ENCODE data around the gene TRPM5. TPM values are rescaled to one million over a fixed set of nuclear protein-coding genes. Genes with fewer than 3 reads are reported as not detected.

Gene TRPM5
- total and polyA plus RNA-seq, 7 donors = not detected

DNA sequence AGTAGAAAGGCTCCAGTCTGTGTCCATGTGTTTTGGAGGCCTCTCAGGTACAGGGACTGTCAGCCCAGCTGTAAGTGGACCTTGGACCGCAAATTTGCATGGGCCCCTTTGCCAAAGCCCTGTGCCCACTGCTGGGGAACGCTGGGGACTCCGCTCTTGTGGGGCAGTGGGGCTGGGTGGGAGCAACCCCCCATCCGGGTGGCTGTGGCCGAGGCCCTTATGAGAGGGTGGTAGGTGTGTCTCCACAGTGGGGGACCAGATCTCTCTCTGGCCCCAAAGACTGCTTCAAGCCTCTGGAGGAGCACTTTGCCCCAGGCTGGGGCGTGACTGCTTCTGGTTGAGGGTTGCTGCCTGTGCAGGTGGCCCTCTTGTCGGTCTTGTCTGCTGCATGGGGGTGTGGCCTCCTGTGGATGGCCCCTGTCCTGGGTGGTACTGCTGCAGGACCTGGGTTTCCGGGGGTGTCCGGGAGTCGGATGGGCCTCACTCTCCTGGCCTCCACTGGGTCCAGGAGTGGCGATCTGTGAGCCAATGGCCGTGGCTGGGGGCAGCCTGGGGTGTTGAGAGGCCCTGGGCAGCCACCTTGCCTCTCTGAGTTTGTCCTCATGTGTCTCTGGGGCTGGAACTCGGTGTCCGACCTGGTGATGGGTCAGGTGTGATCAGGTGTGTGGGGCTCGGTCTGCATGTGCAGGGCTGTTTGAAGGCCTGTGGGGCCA lies 16.4 kb upstream of the TRPM5 start:
- DNase-seq (no peak), ATAC-seq (no peak)
- H3K4me1 ChIP-seq = no peaks in the 10 kb centered on the region
- H3K27me3 ChIP-seq (ENCODE audit: insufficient read depth in 3 of 3, low read length in 2 of 3) = peaks cover 0 to 9% (median 2%) of the 10 kb centered on the region in 3 donors
- no peak overlapping the region for H3K4me3 ChIP-seq
- 88 to 90% (median 89%) methylated on average over 15 of the region's 15 CpGs for WGBS, 3 donors
- H3K9me3 ChIP-seq = no peaks in the 10 kb centered on the region
- no peak overlapping the region for H3K27ac ChIP-seq
- intact Hi-C loops (cut with DNase I) = no loop called here
- TF ChIP-seq, protein P1, sequence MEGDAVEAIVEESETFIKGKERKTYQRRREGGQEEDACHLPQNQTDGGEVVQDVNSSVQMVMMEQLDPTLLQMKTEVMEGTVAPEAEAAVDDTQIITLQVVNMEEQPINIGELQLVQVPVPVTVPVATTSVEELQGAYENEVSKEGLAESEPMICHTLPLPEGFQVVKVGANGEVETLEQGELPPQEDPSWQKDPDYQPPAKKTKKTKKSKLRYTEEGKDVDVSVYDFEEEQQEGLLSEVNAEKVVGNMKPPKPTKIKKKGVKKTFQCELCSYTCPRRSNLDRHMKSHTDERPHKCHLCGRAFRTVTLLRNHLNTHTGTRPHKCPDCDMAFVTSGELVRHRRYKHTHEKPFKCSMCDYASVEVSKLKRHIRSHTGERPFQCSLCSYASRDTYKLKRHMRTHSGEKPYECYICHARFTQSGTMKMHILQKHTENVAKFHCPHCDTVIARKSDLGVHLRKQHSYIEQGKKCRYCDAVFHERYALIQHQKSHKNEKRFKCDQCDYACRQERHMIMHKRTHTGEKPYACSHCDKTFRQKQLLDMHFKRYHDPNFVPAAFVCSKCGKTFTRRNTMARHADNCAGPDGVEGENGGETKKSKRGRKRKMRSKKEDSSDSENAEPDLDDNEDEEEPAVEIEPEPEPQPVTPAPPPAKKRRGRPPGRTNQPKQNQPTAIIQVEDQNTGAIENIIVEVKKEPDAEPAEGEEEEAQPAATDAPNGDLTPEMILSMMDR (IDR thresholded peaks at IDR 0.05) = no peak
- no peaks in the 10 kb centered on the region for H3K36me3 ChIP-seq (ENCODE audit: insufficient read depth in 1 of 2, low read depth in 1 of 2)

DNA sequence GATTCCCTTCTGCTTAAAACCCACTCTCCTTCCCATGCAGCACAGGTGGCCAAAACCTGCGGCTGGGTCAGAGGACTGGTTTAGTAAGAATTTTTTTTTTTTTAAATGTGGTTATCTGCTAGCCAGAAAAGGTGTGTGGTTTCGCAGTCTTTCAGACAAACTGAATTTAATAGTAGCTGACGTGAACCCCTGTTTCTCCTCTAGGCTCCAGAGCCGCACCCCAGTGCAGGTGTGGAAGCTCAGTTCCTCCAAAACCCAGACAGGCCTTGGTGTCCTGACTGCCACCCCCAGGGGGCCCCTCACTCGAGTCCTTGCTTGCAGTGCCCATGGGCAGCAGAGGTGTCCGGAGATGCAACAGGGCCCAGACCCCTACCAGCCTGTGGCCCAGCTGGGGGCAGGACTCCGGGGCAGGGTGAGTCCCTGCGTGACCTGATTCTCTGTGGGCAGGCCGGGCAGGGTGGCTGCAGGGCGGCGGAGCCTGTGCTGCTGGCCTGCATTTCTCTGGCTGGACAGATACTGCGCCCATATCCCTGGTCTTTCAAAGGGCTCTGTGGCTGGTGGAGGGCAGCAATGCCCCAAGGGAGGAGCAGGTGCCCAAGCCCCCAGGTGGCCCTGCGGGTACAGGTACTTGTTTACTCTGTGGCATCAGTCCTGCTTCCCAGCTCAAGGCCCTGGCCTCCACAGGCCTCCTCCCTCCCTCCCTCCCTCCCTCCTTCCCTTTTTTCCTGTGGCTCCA lies 15.7 kb upstream of the TRPM5 start:
- DNase-seq (no peak), ATAC-seq (no peak)
- no peak overlapping the region for H3K27ac ChIP-seq
- TF ChIP-seq, protein P1 (IDR thresholded peaks at IDR 0.05) = no peak
- H3K4me3 ChIP-seq = no peak overlapping the region
- 90 to 93% (median 91%) methylated on average over 13 of the region's 13 CpGs for WGBS, 3 donors
- no peaks in the 10 kb centered on the region for H3K4me1 ChIP-seq
- intact Hi-C loops (cut with DNase I) = no loop called here
- no peaks in the 10 kb centered on the region for H3K36me3 ChIP-seq (ENCODE audit: insufficient read depth in 1 of 2, low read depth in 1 of 2)
- no peaks in the 10 kb centered on the region for H3K9me3 ChIP-seq
- H3K27me3 ChIP-seq (ENCODE audit: insufficient read depth in 3 of 3, low read length in 2 of 3) = peaks cover 0 to 9% (median 2%) of the 10 kb centered on the region in 3 donors

DNA sequence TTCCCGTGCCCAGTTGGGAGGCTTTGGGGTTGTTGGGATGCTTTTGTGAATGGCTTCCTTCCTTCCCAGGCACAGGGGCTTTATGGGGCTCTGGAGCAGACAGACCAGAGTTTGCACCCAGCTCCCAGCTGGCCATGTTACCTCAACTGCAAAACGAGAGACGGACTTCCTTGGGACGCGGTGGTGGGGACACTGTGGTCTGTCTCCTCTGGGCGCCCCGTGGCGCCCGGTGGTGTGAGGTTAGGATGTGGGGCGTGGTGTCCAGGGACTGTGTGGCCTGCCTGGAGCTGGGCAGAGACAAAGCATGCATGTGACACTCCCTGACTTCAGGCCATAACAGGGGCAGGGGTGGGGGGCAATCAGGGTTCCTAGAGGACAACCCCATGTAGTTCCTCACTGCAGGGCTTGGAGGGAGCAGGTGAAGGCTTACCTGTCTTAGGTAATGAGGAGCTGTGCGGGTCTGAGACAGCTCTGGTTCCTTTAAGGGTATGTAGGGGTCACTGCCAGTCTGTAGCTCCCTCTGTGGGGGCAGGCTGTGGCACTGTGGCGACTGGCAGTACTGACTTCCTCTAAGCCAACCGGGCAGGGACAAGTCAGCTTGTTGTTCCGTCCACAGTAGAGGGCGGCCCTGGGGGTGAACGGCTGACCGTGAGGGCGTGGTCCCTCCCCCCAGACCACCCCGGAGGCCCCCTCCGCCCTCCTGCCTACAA lies 14.9 kb upstream of the TRPM5 start:
- no peak overlapping the region for H3K27ac ChIP-seq
- ATAC-seq = no peak

DNA sequence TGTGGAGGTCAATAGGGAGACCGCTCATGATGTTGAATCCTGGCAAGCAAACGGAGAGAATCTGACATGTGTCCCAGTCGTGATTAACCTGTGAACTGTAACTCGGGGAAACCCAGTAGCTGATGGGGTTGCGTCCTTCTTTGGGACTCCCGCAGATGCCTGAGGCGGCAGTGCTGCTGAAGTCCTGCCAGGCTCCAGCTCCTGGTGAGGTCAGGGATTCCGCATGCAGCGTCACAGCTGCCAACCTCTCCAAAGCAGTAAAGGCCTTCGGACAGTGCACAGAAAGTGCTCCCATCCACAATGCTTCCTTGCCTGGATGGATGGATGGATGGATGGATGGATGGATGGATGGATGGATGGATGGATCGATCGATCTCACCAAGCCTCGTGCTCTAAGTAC lies 14.0 kb upstream of the TRPM5 start:
- TF ChIP-seq, protein P1 (IDR thresholded peaks at IDR 0.05) = no peak
- no peaks in the 10 kb centered on the region for H3K9me3 ChIP-seq
- no peak overlapping the region for H3K27ac ChIP-seq
- ATAC-seq (no peak), DNase-seq (no peak)
- H3K4me1 ChIP-seq = no peaks in the 10 kb centered on the region
- no peaks in the 10 kb centered on the region for H3K36me3 ChIP-seq (ENCODE audit: insufficient read depth in 1 of 2, low read depth in 1 of 2)
- intact Hi-C loops (cut with DNase I) = no loop called here
- whole genome bisulfite sequencing, 3 donors = 75 to 77% (median 76%) methylated on average over 13 of the region's 13 CpGs
- peaks cover 0 to 9% (median 0%) of the 10 kb centered on the region in 3 donors for H3K27me3 ChIP-seq (ENCODE audit: insufficient read depth in 3 of 3, low read length in 2 of 3)
- H3K4me3 ChIP-seq = no peak overlapping the region

More for the DNA sequence above, 14.9 kb upstream of the TRPM5 start:
- Histone ChIP-seq H3K4me1 (no peaks in the 10 kb centered on the region), H3K36me3 (ENCODE audit: insufficient read depth in 1 of 2, low read depth in 1 of 2) (no peaks in the 10 kb centered on the region), H3K9me3 (no peaks in the 10 kb centered on the region), H3K27me3 (ENCODE audit: insufficient read depth in 3 of 3, low read length in 2 of 3) (peaks cover 0 to 9% (median 0%) of the 10 kb centered on the region in 3 donors), H3K4me3 (no peak overlapping the region)
- WGBS, 3 donors = 68 to 75% (median 72%) methylated on average over 20 of the region's 20 CpGs
- TF ChIP-seq, protein P1 (IDR thresholded peaks at IDR 0.05) = no peak
- intact Hi-C loops (cut with DNase I) = no loop called here
- no peak for DNase-seq
